IPS-NIHi7 (cell line): ENCODE measurements around the gene HBA2.
A peak's percentile ranks its signal among the peaks of the same experiment; 100 is the strongest.
"Not testable (repeated sequence)": the region's sequence is repeated elsewhere in the genome, so short reads cannot be mapped to it uniquely, and the experiment has no call there.

Experiments
- DNase-seq: peaks from one replicate; pipeline ENCODE4 v3.0.0; 2012; ENCODE audit warnings: mixed read lengths; ENCODE audit errors: extremely low spot score

HBA2 gene

DNA sequence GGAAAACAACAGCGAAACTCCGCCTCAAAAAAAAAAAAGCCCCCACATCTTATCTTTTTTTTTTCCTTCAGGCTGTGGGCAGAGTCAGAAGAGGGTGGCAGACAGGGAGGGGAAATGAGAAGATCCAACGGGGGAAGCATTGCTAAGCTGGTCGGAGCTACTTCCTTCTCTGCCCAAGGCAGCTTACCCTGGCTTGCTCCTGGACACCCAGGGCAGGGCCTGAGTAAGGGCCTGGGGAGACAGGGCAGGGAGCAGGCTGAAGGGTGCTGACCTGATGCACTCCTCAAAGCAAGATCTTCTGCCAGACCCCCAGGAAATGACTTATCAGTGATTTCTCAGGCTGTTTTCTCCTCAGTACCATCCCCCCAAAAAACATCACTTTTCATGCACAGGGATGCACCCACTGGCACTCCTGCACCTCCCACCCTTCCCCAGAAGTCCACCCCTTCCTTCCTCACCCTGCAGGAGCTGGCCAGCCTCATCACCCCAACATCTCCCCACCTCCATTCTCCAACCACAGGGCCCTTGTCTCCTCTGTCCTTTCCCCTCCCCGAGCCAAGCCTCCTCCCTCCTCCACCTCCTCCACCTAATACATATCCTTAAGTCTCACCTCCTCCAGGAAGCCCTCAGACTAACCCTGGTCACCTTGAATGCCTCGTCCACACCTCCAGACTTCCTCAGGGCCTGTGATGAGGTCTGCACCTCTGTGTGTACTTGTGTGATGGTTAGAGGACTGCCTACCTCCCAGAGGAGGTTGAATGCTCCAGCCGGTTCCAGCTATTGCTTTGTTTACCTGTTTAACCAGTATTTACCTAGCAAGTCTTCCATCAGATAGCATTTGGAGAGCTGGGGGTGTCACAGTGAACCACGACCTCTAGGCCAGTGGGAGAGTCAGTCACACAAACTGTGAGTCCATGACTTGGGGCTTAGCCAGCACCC lies 2.6 kb downstream of the HBA2 start:
- no peak for DNase-seq

GRCh38 chr16:176006-176405 lies 3.3 kb downstream of the HBA2 start:
- DNase-seq = not testable (repeated sequence)

DNA sequence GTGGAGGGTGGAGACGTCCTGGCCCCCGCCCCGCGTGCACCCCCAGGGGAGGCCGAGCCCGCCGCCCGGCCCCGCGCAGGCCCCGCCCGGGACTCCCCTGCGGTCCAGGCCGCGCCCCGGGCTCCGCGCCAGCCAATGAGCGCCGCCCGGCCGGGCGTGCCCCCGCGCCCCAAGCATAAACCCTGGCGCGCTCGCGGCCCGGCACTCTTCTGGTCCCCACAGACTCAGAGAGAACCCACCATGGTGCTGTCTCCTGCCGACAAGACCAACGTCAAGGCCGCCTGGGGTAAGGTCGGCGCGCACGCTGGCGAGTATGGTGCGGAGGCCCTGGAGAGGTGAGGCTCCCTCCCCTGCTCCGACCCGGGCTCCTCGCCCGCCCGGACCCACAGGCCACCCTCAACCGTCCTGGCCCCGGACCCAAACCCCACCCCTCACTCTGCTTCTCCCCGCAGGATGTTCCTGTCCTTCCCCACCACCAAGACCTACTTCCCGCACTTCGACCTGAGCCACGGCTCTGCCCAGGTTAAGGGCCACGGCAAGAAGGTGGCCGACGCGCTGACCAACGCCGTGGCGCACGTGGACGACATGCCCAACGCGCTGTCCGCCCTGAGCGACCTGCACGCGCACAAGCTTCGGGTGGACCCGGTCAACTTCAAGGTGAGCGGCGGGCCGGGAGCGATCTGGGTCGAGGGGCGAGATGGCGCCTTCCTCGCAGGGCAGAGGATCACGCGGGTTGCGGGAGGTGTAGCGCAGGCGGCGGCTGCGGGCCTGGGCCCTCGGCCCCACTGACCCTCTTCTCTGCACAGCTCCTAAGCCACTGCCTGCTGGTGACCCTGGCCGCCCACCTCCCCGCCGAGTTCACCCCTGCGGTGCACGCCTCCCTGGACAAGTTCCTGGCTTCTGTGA lies 4.1 kb downstream of the HBA2 start, which contains the start of gene HBA1:
HBA1 (plus strand) TSS at position 204 of the 906 bp plus-strand sequence; CDS start at position 241, 37 bp downstream.
- not testable (repeated sequence) for DNase-seq

GRCh38 chr16:177394-177822 lies 4.7 kb downstream of the HBA2 start:
- no peak for DNase-seq

DNA sequence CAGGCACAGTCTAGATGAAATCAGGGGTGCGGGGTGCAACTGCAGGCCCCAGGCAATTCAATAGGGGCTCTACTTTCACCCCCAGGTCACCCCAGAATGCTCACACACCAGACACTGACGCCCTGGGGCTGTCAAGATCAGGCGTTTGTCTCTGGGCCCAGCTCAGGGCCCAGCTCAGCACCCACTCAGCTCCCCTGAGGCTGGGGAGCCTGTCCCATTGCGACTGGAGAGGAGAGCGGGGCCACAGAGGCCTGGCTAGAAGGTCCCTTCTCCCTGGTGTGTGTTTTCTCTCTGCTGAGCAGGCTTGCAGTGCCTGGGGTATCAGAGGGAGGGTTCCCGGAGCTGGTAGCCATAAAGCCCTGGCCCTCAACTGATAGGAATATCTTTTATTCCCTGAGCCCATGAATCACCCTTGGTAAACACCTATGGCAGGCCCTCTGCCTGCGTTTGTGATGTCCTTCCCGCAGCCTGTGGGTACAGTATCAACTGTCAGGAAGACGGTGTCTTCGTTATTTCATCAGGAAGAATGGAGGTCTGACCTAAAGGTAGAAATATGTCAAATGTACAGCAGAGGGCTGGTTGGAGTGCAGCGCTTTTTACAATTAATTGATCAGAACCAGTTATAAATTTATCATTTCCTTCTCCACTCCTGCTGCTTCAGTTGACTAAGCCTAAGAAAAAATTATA lies 5.4 kb downstream of the HBA2 start:
- DNase-seq = no peak

- no peak for DNase-seq
Observed at GRCh38 chr16:178668-179015, 6.0 kb downstream of the HBA2 start.

DNA sequence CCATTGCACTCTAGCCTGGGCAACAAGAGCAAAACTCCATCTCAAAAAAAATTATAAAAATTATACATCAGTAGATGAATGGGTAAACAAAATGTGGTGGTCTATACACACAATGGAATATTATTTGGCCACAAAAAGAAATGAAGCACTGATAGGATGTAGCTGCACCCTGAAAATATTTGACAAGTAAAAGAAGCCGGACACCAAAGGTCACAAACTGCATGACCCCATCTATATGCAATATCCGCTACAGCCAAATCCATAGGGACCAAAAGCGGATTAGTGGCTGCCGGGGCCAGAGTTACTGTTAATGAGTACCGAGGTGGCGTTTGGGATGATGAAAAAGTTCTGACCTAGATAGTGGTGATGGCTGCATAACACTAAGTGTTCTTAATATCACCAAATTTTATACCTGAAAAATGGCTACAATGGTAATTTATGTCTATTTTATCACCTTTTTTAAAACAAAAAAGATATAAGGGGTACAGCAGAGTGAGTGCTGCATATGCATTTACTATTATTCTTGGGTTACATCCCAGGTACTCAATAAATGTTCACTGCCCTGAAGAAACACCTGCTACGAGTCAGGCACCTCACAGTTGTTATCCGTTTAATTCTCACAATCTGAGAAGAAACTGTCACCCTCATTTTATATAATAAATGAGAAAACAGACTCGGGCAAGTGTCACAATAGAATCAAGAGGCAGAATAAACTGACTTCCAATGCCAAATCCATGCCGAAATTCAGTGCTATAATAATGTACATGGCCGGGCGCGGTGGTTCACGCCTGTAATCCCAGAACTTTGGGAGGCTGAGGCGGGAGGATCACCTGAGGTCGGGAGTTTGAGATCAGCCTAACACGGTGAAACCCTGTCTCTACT lies 6.8 kb downstream of the HBA2 start:
- DNase-seq = no peak

- DNase-seq = peak; percentile 83
Observed at GRCh38 chr16:180101-180675, 7.5 kb downstream of the HBA2 start, which contains the start of gene HBQ1. Gene HBQ1, plus strand, starts transcription at chr16:180459. Its CDS starts 28 bp downstream, at chr16:180487.

DNA sequence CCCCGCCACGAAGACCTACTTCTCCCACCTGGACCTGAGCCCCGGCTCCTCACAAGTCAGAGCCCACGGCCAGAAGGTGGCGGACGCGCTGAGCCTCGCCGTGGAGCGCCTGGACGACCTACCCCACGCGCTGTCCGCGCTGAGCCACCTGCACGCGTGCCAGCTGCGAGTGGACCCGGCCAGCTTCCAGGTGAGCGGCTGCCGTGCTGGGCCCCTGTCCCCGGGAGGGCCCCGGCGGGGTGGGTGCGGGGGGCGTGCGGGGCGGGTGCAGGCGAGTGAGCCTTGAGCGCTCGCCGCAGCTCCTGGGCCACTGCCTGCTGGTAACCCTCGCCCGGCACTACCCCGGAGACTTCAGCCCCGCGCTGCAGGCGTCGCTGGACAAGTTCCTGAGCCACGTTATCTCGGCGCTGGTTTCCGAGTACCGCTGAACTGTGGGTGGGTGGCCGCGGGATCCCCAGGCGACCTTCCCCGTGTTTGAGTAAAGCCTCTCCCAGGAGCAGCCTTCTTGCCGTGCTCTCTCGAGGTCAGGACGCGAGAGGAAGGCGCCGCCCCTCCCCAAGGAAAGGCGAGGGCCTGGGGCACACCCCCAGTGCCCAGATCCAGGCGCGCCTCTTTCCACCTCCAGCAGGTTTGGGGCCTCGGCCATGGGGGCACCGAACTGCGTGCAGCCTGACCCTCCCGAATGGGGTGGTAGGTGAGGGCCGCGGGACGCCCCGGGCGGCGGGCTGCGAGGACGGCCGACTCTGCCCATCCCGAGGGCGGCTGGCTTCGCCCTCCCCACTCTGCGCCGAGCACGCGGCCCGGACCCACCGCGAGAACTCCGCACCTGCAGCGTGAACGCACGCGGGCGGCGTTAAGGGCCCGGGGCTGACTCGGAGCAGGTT lies 8.2 kb downstream of the HBA2 start:
- DNase-seq = peak; percentile 94

- DNase-seq = no peak
Observed at GRCh38 chr16:181565-182021, 8.9 kb downstream of the HBA2 start.

- no peak for DNase-seq
Observed at GRCh38 chr16:183005-183404, 10.3 kb downstream of the HBA2 start.

DNA sequence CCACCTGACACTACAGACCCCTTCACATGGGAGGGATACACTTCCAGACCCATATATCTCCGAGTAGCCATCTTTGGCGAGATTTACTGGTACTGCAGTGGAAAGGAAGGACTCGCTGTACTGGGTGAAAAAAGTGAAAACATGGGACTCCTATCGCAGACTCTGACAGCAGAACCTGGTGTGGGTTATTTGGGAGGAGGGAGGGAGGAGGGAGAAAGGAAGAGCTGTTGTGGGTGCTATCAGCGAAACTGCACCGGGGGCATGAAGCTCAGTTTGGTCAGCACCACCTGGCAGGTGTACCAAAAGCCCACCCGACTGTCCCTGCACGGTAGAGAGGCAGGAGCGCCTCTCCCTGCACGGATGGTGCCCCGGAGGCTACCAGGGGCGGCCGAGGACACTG lies 12.5 kb downstream of the HBA2 start:
- no peak for DNase-seq

- no peak for DNase-seq
Observed at GRCh38 chr16:185691-186090, 13.0 kb downstream of the HBA2 start.

- DNase-seq = no peak
Observed at GRCh38 chr16:187330-187729, 14.7 kb downstream of the HBA2 start.

DNA sequence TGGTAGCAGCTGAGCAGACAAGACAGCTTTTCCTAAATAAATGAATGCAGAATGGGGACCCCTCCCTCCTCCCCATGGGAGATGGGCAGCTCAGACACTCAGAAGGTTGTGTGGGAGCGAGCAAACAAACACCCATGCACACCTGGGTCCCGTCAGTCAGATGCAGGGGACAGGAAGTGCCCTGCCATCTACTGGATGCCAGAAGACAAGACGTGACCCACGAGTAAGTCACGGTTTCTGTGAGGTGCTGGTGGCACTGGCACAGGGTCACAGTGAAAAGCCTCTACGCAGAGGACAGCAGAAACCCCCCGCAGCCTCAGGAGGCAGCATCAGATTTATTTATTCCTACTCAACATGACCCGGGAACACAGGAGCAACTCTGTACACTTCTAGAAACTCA lies 16.0 kb downstream of the HBA2 start:
- peak; percentile 30 for DNase-seq

DNA sequence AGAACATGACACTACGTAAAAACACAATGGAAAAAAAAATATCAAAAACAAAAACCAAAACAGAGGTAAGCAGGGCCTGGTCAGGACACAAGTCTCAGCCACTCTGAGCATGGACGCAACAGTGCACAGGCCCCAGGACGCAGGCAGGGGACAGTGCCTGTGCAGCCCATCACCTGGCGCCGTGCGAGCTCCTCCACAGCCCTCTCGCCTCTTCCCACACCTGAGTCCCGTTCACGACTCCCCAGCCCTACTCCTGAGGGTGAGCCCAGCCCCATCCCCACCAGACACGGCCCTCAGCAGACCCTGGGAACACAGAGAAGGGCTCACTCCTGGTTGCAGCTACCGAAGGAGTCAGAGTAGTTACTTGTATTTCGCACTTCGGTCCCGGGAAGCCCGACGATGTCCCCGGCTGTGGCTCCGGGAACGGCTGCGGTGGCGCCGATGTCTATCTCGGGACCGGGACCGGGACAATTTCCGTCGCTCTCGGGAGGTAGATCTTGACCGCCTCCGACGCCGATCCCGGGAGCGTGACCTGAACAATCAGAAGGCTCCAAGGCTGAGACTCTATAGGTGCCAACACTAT lies 17.0 kb downstream of the HBA2 start:
- no peak for DNase-seq

- no peak for DNase-seq
Observed at GRCh38 chr16:191831-192230, 19.2 kb downstream of the HBA2 start.

DNA sequence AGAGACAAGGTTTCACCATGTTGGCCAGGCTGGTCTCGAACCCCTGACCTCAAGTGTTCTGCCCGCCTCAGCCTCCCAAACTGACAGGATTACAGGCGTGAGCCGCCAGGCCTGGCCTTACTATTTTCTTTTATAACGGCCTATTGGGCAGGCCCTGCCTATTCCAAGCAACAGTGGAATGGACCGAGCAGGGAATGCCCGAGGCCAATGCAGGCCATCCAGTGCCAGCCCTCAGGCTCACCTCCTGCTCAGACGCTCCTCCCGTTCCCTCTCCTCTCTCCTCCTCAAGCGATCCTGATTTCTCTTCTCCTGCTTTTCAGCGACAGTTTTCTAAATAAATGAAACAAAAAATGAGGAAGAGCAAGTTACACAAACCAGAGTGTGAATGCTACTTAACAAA lies 20.0 kb downstream of the HBA2 start:
- DNase-seq = no peak

GRCh38 chr16:193441-193840 lies 20.8 kb downstream of the HBA2 start:
- DNase-seq = no peak
